Islet precursor cell (in vitro differentiated cells): ENCODE measurements around the gene PPM1H.
"Not testable (repeated sequence)": the region's sequence is repeated elsewhere in the genome, so short reads cannot be mapped to it uniquely, and the experiment has no call there.

ENCODE experiments used
- DNase-seq: peaks from one replicate; pipeline ENCODE4 v3.0.0-alpha.2; 2018

The PPM1H gene

GRCh38 chr12:62934799-62935674, at the start of gene PPM1H:
TSS of gene PPM1H (minus strand) at chr12:62935150. CDS start at chr12:62934736, 414 bp downstream.
- peak; percentile 99 for DNase-seq

- no peak for DNase-seq
Observed at GRCh38 chr12:62983594-62983993, 48.6 kb upstream of the PPM1H start.

- DNase-seq = no peak
Observed at GRCh38 chr12:62978768-62979167, 43.8 kb upstream of the PPM1H start.

- no peak for DNase-seq
Observed at GRCh38 chr12:62977883-62978282, 42.9 kb upstream of the PPM1H start.

- DNase-seq = no peak
Observed at GRCh38 chr12:62977418-62977817, 42.5 kb upstream of the PPM1H start.

GRCh38 chr12:62976110-62976662, 41.2 kb upstream of the PPM1H start:
- no peak for DNase-seq

- no peak for DNase-seq
Observed at GRCh38 chr12:62971769-62972525, 37.0 kb upstream of the PPM1H start.

- DNase-seq = no peak
Observed at GRCh38 chr12:62969695-62970094, 34.7 kb upstream of the PPM1H start.

- DNase-seq = no peak
Observed at GRCh38 chr12:62967701-62968100, 32.8 kb upstream of the PPM1H start.

- no peak for DNase-seq
Observed at GRCh38 chr12:62966990-62967506, 32.1 kb upstream of the PPM1H start.

GRCh38 chr12:62966446-62966989, 31.6 kb upstream of the PPM1H start:
- peak; percentile 70 for DNase-seq

- DNase-seq = not testable (repeated sequence)
Observed at GRCh38 chr12:62965700-62966099, 30.8 kb upstream of the PPM1H start.

- DNase-seq = not testable (repeated sequence)
Observed at GRCh38 chr12:62965242-62965641, 30.3 kb upstream of the PPM1H start.

GRCh38 chr12:62963486-62964041, 28.6 kb upstream of the PPM1H start:
- DNase-seq = no peak

GRCh38 chr12:62960324-62960723, 25.4 kb upstream of the PPM1H start:
- no peak for DNase-seq

GRCh38 chr12:62959745-62960144, 24.8 kb upstream of the PPM1H start:
- DNase-seq = no peak

GRCh38 chr12:62957233-62957953, 22.4 kb upstream of the PPM1H start:
- no peak for DNase-seq

GRCh38 chr12:62955678-62956077, 20.7 kb upstream of the PPM1H start:
- DNase-seq = no peak

GRCh38 chr12:62950317-62950716, 15.4 kb upstream of the PPM1H start:
- DNase-seq = no peak

GRCh38 chr12:62948123-62948522, 13.2 kb upstream of the PPM1H start:
- DNase-seq = no peak

GRCh38 chr12:62947364-62947763, 12.4 kb upstream of the PPM1H start:
- no peak for DNase-seq

- no peak for DNase-seq
Observed at GRCh38 chr12:62943779-62944395, 8.9 kb upstream of the PPM1H start.
